ENCODE results near the gene NEDD9.

NEDD9 gene

GRCh38 chr6:11214901-11215300 is 17.6 kb downstream of the NEDD9 start:
- DNase-seq = no peak

DNA sequence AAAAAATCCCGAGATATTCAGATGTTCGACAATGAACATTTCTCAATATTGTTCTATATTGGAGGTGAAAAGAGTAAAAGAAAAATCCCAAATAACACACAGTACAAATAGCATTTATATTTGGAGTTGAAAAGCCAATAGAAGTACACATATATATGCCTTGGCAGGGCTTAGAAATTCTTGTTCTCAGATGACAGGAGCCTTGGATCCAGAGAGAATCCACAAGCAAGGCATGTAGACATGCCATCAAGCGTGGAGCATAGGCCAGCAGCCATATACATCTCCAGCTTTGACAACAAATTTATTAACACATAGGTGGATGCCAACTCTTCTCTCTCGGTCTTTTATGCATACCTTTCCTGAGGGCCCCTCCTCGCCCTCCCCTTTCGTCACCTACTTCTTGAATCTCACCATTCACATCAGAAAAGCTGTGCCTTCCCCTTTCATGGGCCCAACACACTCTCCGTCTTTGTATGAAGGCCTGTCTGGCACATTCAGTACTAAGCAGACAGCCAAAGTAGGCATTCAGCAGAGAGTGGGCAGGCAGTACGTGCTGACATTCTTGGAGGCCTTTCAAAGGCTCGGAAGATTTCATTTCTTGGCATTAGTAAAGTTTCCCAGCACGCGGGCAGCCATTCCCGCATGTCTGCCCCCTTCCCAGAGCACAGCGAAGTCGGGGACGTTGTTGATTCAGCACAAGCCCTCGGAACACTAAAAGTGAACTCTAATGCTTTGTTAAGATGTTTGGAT is 18.2 kb downstream of the NEDD9 start:
- DNase-seq = no peak

DNA sequence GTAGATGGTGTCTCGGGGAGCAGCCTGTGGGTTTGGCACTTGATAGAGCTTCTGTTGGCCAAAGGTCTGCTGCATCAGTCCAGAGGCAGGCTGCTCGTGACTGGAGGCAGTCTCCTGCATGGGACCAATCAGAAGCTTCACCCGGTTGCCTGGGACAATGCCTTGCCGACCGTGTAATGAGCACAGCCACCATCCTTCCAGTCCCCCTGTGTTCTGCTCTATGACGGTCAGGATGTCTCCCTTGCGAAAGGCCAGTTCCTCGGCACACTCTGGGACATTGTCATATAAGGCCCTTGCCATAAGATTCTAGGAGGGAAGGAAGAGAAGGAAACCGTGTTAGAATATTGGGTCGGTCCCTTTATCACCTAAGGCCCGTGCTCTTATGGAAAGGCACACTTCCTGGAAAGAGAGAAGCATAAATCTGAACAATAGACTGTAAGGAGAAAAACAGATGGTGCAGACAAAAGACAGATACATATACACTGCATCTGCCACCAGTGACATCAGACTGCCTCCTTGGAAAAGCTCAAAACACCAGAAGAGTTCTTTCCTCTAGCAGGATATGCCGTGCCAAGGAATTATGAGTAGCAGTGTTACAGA is 18.9 kb downstream of the NEDD9 start:
- DNase-seq = no peak

GRCh38 chr6:11212664-11213063 is 19.8 kb downstream of the NEDD9 start:
- DNase-seq = no peak

DNA sequence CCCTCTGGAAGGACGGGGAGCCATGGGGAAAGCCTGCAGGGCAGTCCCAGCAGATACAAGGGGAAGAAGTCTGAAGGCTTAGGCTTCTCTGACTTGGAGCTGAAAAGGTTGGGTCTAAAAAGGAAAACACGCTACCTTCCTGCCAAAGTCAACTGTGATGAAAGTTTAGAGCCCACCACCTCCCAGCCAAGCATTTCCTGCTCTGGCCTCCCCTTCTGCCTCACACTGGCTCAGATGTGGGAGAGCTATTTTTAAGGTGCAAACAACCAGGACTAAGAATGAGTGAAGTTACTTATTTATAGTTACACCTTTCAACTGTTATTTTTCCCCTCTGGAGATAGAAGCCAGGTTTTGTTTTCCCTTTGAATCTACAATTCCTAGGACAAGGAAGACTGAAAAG is 21.2 kb downstream of the NEDD9 start:
- no peak for DNase-seq

DNA sequence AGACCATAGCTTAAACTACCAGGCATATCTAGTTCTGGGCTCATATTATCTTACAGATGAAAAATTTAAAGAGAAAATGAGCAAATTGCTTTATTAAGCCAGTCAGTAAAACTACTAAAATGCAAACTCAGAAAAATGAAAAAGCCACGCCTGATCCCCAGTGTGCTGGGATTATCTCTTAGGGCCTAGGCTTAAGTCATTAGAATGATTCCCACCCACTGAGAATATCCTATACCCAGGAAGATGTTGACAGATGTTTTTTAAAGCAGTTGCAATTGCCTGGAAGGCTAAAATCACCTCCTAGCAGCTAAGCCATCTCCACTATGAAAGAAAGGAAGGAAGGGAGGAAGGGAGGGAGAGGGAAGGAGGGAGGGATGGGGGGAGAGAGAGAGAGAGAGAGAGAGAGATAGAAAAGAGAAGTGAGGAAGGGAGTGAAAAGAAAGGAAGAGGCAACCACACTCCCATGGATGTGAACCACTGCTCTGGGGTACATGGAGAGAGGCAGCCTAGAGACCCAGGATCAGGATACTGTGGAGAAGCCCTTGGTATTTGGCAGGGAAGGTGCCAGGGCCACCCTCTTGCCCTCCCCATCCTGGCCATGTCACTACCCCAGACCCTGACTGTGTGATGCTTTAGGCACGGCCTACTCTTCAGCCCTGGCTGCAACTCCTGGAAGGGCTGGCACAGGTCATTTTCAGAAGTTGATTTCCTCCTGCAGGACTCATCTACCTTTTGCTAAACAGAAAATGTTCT is 21.9 kb downstream of the NEDD9 start:
- no peak for DNase-seq

- no peak for DNase-seq
Measured at GRCh38 chr6:11209906-11210305, 22.6 kb downstream of the NEDD9 start.

GRCh38 chr6:11209369-11209768 is 23.1 kb downstream of the NEDD9 start:
- DNase-seq = no peak

- DNase-seq = no peak
Measured at GRCh38 chr6:11208854-11209253, 23.6 kb downstream of the NEDD9 start.

- DNase-seq = no peak
Measured at GRCh38 chr6:11208267-11208666, 24.2 kb downstream of the NEDD9 start.

- DNase-seq = no peak
Measured at GRCh38 chr6:11207199-11207968, 25.1 kb downstream of the NEDD9 start.

- no peak for DNase-seq
Measured at GRCh38 chr6:11206576-11206975, 25.9 kb downstream of the NEDD9 start.

DNA sequence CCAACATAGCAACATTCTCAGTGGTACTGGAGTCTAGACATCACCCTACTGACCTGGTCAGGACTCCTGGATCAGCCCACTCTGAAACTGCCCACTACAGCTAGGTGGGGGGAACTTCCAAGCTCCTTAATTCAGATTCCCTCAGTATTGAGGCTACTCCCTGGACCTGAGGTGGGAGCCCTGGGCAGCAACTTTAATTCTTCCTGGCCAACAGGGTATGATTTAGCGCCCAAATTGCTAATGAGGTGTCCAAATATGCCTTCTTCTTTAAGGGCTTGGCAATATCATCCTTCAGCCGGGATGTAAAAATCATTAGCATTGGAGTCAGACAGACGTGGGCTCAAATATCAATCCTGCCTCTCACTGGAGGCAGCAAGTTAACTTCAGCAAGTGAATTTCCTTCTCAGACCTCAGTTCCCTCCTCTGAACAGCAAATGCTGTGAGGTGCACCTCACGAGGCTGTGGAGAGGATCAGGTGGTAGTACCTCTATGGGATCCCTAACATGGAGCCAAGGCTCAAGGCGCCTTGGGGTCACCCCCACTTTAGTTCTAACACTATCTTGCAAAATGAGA is 27.6 kb downstream of the NEDD9 start:
- DNase-seq = no peak

GRCh38 chr6:11204005-11204399 is 28.5 kb downstream of the NEDD9 start:
- DNase-seq = no peak

DNA sequence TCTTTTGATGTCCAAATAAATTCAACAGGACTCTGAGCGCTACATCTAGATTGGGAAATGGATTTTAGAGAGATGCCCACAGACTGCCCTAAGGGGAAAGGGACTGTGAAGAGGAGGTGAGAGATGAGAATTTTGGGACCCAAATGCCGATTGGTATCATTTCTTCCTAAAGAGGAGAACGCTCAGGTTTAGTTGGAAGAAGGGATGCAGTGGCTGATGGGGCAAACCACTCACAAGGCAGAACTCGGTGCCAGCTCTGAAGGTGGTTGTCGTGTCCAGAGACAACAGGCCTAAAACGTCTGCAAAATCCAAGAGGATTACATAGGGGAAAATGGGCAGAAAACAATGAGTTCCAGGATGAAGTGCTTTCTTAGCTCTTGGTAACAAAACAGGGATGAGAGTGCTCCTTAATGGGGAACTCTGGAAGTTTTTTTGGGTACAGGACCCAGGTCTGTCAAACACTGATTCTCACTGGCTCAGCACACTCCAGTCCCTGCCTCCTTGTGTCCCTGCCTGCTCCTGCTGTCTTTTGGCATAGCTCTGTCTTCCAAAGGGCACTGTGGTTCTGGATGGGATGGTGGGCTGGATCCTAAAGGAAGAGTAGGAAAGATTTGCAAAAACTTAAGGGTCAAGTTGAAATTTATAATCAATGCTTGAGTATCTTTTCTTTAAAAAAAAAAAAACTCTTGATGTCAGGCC is 29.0 kb downstream of the NEDD9 start:
- no peak for DNase-seq

DNA sequence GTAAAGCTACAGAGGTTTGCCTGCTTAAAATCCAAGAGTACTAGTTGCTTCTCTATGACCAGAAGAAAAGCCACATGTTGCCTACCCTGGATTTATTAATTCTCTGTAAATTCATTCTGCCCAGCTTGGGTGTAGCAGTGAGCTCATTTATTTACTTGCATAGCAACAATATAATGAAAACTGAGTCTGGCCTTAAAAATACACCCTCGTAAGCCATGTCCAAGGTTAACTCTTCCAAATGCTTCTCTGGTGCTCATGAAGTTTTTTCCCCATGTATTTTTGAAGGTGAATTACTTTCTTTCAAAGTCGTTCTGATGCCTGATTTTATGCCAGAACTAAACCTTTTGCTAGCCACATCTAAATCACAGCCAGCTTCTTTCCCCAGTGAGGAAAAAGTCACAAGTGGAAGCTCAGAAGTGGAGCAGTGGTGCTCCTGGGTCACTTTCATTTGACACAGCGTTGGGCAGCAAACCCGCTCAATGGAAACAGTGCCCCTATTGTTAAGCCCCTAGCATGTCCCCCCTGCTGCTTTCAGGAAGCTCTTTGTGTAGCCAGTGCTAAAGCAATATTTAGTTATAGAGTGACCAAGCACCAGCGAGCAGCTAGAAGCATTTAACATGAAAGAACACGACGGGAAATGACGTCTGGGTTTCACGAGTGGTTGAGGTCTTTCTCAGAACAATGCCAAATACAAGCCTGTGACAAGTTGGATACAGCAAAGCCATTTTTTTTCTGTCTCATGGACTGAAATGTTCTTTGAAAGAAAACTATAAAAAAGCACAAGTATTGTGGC is 29.8 kb downstream of the NEDD9 start:
- no peak for DNase-seq

GRCh38 chr6:11201772-11202512 is 30.5 kb downstream of the NEDD9 start:
- DNase-seq = no peak

DNA sequence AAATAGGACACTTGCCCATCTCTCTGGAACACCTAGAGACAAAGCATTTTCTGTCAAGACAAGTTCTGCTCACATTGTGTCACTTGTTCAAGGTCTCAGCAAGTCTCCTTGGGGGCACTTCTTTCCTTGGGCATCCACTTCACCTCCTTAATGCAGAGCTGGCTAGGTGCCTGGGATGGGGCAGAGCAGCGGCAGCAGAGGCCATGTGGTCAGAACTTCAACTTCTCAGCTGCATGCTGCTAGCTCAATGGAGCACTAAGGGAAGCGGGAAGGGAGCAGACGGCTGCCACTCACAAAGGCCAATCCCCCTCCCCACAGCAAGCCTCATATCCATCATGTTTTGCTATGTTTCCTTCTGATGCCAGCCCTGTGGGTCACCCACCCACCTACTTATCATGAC is 31.5 kb downstream of the NEDD9 start:
- no peak for DNase-seq

DNA sequence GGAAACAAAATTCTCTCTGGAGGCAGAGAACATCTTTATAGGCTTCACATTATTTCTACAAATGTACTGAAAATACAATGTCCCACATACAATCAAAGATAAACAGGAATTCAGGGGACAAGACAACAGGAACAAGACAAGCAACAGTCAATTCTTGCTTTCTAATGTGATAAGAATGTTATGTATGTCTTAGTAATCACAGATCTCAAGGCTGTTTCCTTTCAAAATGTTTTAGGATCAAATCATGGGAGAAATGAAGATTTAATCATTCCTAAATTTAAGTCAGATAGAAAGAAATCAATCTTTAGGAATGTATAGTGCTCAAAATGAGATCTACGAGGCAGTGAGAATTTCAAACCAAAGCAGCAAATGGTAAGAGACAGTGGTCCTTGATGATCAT is 32.1 kb downstream of the NEDD9 start:
- DNase-seq = no peak

GRCh38 chr6:11198663-11199603 is 33.5 kb downstream of the NEDD9 start:
- no peak for DNase-seq

Data from NCI-H1092 (cell line).